A549 (cell line): ENCODE results near the gene EPS8L2. TPM values are rescaled to one million over a fixed set of nuclear protein-coding genes. Genes with fewer than 3 reads are reported as not detected.

Experiments
- ATAC-seq, 2 experiments: fragments of 200-7000 bp in 1 of 2; fragments of >200 bp in 1 of 2; cut with Nextera tagmentation in 1 of 2; cut with Tn5 transposase in 1 of 2; 3 replicates each; pipeline versions ENCODE4 v1.8.0 to v1.9.1; 2018 to 2020; ENCODE audit warnings: mild to moderate bottlenecking in 1 of 2, moderate library complexity in 1 of 2
- CTCF ChIA-PET: fragments of 300-600 bp; sonication (Branson Sonifier 250); formaldehyde crosslinking; extraction: SDS; loops from one replicate; lab custom pipeline; 2021; ENCODE audit warnings: antibody characterized with exemption, inconsistent platforms; lab: Yijun Ruan, JAX
- POLR2A ChIA-PET: fragments of 350-600 bp; formaldehyde crosslinking; extraction: SDS; loops from one replicate; lab custom pipeline; 2021; ENCODE audit warnings: antibody characterized with exemption, inconsistent platforms; lab: Yijun Ruan, JAX
- DNase-seq, 2 experiments: peaks; one replicate each; pipeline versions ENCODE4 v3.0.0 to v3.0.0-alpha.2; 2011 to 2016; ENCODE audit warnings: low read depth in 1 of 2, low spot score in 1 of 2
- FAIRE-seq: peaks from 2 replicates; lab custom pipeline; 2011; peaks lifted over from hg19 to GRCh38; lab: Jason Lieb, UNC
- H3K27ac ChIP-seq, 2 experiments: fragments of >200 bp; sonication (Bioruptor Twin); formaldehyde crosslinking; 3 replicates each; pipeline ENCODE4 v1.5.1; 2016 to 2017
- H3K4me1 ChIP-seq: fragments of >200 bp; sonication (Bioruptor Twin); formaldehyde crosslinking; 3 replicates; pipeline ENCODE4 v1.6.1; 2016
- H3K4me2 ChIP-seq: fragments of >200 bp; sonication (Bioruptor Twin); formaldehyde crosslinking; 3 replicates; pipeline ENCODE4 v1.6.1; 2016
- H3K4me3 ChIP-seq: fragments of >200 bp; sonication (Bioruptor Twin); formaldehyde crosslinking; 3 replicates; pipeline ENCODE4 v1.5.1; 2016
- H3K9me3 ChIP-seq: fragments of >200 bp; sonication (Bioruptor Twin); formaldehyde crosslinking; 3 replicates; pipeline ENCODE4 v1.6.1; 2016
- CHD4 ChIP-seq: fragments of 200-600 bp; sonication (generic); IDR thresholded peaks from 2 replicates; pipeline ENCODE4 v1.6.1; 2016; ENCODE audit warnings: antibody characterized with exemption, mild to moderate bottlenecking, borderline replicate concordance
- EP300 ChIP-seq, 2 experiments: fragments of >200 bp; sonication (Bioruptor Twin); formaldehyde crosslinking; IDR thresholded peaks; 2 replicates in 1 of 2; 3 replicates in 1 of 2; pipeline ENCODE4 v1.6.1; 2016 to 2017
- FOSL2 ChIP-seq, 2 experiments: fragments of 450-650 bp in 1 of 2; fragments of >200 bp in 1 of 2; sonication (Bioruptor Twin) in 1 of 2; formaldehyde crosslinking; IDR thresholded peaks; 2 replicates each; pipeline versions ENCODE4 v1.5.0 to v1.6.1; 2016 to 2020; ENCODE audit warnings: mild to moderate bottlenecking in 1 of 2, moderate library complexity in 1 of 2
- FOXS1 ChIP-seq: fragments of 250-450 bp; sonication (Bioruptor Pico); IDR thresholded peaks from 2 replicates; pipeline ENCODE4 v1.5.0; 2020; ENCODE audit warnings: mild to moderate bottlenecking, moderate library complexity
- GATA3 ChIP-seq: IDR thresholded peaks from 2 replicates; pipeline ENCODE4 v1.6.1; 2012; ENCODE audit warnings: borderline replicate concordance
- HDAC2 ChIP-seq: fragments of 200-600 bp; sonication (generic); IDR thresholded peaks from 2 replicates; pipeline ENCODE4 v1.6.1; 2016
- HEYL ChIP-seq: fragments of 250-450 bp; sonication (Bioruptor Pico); IDR thresholded peaks from 2 replicates; pipeline ENCODE4 v1.8.0; 2021; ENCODE audit warnings: mild to moderate bottlenecking, moderate library complexity
- HOXA7 ChIP-seq: fragments of 250-450 bp; sonication (Bioruptor Pico); IDR thresholded peaks from 2 replicates; pipeline ENCODE4 v1.5.0; 2020; ENCODE audit warnings: mild to moderate bottlenecking, moderate library complexity
- HOXB13 ChIP-seq: fragments of 250-450 bp; sonication (Bioruptor Pico); IDR thresholded peaks from 2 replicates; pipeline ENCODE4 v1.5.0; 2020; ENCODE audit warnings: low read depth, mild to moderate bottlenecking, moderate library complexity
- JUN ChIP-seq, 2 experiments: fragments of >200 bp; sonication (Bioruptor Twin); formaldehyde crosslinking; IDR thresholded peaks; 2 replicates in 1 of 2; 3 replicates in 1 of 2; pipeline ENCODE4 v1.6.1; 2016 to 2017
- KDM5A ChIP-seq: fragments of 200-600 bp; sonication (generic); IDR thresholded peaks from 2 replicates; pipeline ENCODE4 v1.6.1; 2016; ENCODE audit warnings: antibody characterized with exemption, mild to moderate bottlenecking
- MAZ ChIP-seq: fragments of 150-350 bp; IDR thresholded peaks from 2 replicates; pipeline ENCODE4 v1.6.1; 2014; ENCODE audit warnings: antibody characterized with exemption, low read depth, low read length, borderline replicate concordance
- RARB ChIP-seq: fragments of 250-450 bp; sonication (Bioruptor Pico); IDR thresholded peaks from 2 replicates; pipeline ENCODE4 v1.8.0; 2021; ENCODE audit warnings: mild to moderate bottlenecking, moderate library complexity
- RFX5 ChIP-seq: fragments of 450-650 bp; IDR thresholded peaks from 2 replicates; pipeline ENCODE4 v1.7.1; 2014; ENCODE audit warnings: antibody characterized with exemption, mild to moderate bottlenecking, moderate library complexity
- SMC3 ChIP-seq: fragments of >200 bp; sonication (Bioruptor Twin); formaldehyde crosslinking; IDR thresholded peaks from 3 replicates; pipeline ENCODE4 v1.6.1; 2018; ENCODE audit warnings: inconsistent platforms
- SREBF2 ChIP-seq: fragments of 450-650 bp; IDR thresholded peaks from 2 replicates; pipeline ENCODE4 v1.6.1; 2014; ENCODE audit warnings: mild to moderate bottlenecking, moderate library complexity
- TP53 ChIP-seq: fragments of 250-450 bp; sonication (Bioruptor Pico); IDR thresholded peaks from 2 replicates; pipeline ENCODE4 v1.5.0; 2021; ENCODE audit warnings: mild to moderate bottlenecking, moderate library complexity
- ZC3H11A ChIP-seq: fragments of 450-650 bp; IDR thresholded peaks from 2 replicates; pipeline ENCODE4 v1.6.1; 2014; ENCODE audit warnings: antibody characterized with exemption, mild to moderate bottlenecking
- ZNF302 ChIP-seq: fragments of 250-450 bp; sonication (Bioruptor Pico); IDR thresholded peaks from 2 replicates; pipeline ENCODE4 v1.9.0; 2021; ENCODE audit warnings: inconsistent platforms, mild to moderate bottlenecking, moderate library complexity
- ZSCAN20 ChIP-seq: fragments of 250-450 bp; sonication (Bioruptor Pico); IDR thresholded peaks from 2 replicates; pipeline ENCODE4 v1.8.0; 2022; ENCODE audit warnings: mild to moderate bottlenecking, moderate library complexity
- WGBS: methylation state at CpG from one replicate; pipeline ENCODE4 v1.1.6; 2017; ENCODE audit errors: missing lambda C conversion rate; 5-methylcytosine and 5-hydroxymethylcytosine counted together
- polyA plus RNA-seq, 4 experiments: library from polyadenylated mRNA; depleted of rRNA in 3 of 4; stranded (reverse); fragments of >200 nt; fragmentation: RNase III in 1 of 4; extraction: RNeasy Plus Mini Kit Qiagen cat#74134 plus additional on column Dnase treatment in 1 of 4; gene quantifications; 2 replicates in 3 of 4; 3 replicates in 1 of 4; pipeline ENCODE4 v1.2.3, GENCODE V29; 2011 to 2017
- TF ChIP-seq, protein P1 (sequence below): IDR thresholded peaks from 2 replicates; pipeline ENCODE4 v1.6.1; 2012
- TF ChIP-seq, protein P2 (sequence below): fragments of >200 bp; sonication (Bioruptor Twin); formaldehyde crosslinking; IDR thresholded peaks from 3 replicates; pipeline ENCODE4 v1.5.1; 2016
- TF ChIP-seq, protein P3 (sequence below): fragments of 200-600 bp; sonication (generic); IDR thresholded peaks from 2 replicates; pipeline ENCODE4 v1.6.1; 2016; ENCODE audit warnings: antibody characterized with exemption, mild to moderate bottlenecking, moderate library complexity
- TF ChIP-seq, protein P4 (sequence below): IDR thresholded peaks from 2 replicates; pipeline ENCODE4 v1.6.1; 2012
- TF ChIP-seq, protein P5 (sequence below): fragments of 450-650 bp; IDR thresholded peaks from 2 replicates; pipeline ENCODE4 v1.6.1; 2014; ENCODE audit warnings: antibody characterized with exemption

Gene EPS8L2
- polyA plus RNA-seq, 2 of the 4 experiments (the other 2 are of a cell fraction): 60.7 to 154 TPM

DNA sequence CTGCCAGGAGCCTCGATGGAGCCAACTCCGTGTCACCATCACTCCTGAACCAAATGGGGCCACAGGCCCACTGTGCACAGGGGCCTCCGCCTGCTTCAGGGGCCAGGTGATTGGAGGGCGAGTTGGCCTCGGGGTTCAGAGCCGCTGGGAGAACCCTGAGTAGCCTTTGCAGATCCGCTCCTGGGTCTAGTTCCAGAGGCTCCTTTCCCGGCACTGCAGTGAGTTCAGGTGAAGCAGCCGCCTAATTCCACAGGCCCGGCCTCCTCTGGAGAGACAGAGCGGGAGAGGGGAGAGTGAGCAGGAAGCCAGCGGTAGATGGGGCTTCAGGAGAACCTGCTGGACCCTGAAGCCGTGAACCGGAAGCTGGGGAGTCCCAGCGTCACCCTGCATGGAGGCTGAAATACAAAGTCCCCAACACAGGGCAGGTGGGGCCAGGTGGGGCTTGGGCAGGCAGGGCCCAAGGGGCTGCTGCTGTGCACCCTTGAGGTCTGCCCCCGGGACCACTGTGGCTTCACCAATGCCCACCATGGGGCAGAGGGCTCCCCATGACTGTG lies 46.4 kb upstream of the EPS8L2 start:
- no peak for DNase-seq
- Histone ChIP-seq H3K4me3 (no peak overlapping the region), H3K9me3 (no peaks in the 10 kb centered on the region), H3K4me1 (peaks cover 14% of the 10 kb centered on the region), H3K4me2 (no peak overlapping the region), H3K27ac (no peak overlapping the region)
- TF ChIP-seq HOXA7 (CRISPR knock-in tag) (no peak), ZC3H11A (no peak), CHD4 (no peak), GATA3 (no peak), SMC3 (no peak), SREBF2 (no peak), EP300 (IDR thresholded peaks at IDR 0.05) (no peak), HDAC2 (no peak), JUN (IDR thresholded peaks at IDR 0.05) (no peak), ZSCAN20 (CRISPR knock-in tag) (no peak), FOSL2 (IDR thresholded peaks at IDR 0.05) (no peak), FOSL2 (CRISPR knock-in tag; IDR thresholded peaks at IDR 0.05) (no peak), ZNF302 (CRISPR knock-in tag) (no peak), KDM5A (no peak), RFX5 (no peak), HOXB13 (no peak), TP53 (CRISPR knock-in tag) (no peak)
- TF ChIP-seq, protein P1, sequence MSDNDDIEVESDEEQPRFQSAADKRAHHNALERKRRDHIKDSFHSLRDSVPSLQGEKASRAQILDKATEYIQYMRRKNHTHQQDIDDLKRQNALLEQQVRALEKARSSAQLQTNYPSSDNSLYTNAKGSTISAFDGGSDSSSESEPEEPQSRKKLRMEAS: no peak
- TF ChIP-seq, protein P2, sequence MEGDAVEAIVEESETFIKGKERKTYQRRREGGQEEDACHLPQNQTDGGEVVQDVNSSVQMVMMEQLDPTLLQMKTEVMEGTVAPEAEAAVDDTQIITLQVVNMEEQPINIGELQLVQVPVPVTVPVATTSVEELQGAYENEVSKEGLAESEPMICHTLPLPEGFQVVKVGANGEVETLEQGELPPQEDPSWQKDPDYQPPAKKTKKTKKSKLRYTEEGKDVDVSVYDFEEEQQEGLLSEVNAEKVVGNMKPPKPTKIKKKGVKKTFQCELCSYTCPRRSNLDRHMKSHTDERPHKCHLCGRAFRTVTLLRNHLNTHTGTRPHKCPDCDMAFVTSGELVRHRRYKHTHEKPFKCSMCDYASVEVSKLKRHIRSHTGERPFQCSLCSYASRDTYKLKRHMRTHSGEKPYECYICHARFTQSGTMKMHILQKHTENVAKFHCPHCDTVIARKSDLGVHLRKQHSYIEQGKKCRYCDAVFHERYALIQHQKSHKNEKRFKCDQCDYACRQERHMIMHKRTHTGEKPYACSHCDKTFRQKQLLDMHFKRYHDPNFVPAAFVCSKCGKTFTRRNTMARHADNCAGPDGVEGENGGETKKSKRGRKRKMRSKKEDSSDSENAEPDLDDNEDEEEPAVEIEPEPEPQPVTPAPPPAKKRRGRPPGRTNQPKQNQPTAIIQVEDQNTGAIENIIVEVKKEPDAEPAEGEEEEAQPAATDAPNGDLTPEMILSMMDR: no peak
- ChIA-PET CTCF (interaction anchor here (0.6 to 3.5 kb wide), 4 partner anchors 37 to 84 kb away, joined by 3 to 39 read pairs (median 16); partner anchors contain the start of gene TMEM80), POLR2A (no interaction called here)
- 88% methylated on average over 15 of the region's 16 CpGs for WGBS
- ATAC-seq: no peak
- no peak for FAIRE-seq

DNA sequence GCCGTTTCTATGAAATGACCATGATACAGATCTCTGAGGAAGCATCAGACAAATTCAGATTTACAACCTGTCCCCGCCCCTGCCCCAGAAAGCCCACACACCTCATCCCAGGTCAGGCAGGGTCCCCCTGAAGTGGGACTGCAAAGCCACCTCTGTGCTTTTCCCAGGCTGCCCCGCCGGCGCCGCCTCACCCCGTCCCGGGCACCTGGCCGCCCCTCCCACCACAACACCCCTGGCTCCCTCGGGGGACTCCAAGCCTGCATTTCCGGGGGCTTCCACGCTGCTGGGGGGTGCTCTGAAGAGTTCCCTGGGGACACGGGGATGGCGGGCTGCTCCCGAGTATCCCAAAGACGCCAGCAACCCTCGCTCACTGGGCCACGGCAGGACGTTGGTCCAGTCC lies 45.8 kb upstream of the EPS8L2 start:
- 91% methylated on average over 13 of the region's 19 CpGs for WGBS
- ChIA-PET POLR2A (no interaction called here), CTCF (interaction anchor here (1.1 to 4.2 kb wide), 5 partner anchors 12 to 69 kb away, joined by 3 to 39 read pairs (median 26); partner anchors contain the start of gene TMEM80)
- Histone ChIP-seq H3K4me2 (no peak overlapping the region), H3K4me1 (peaks cover 8% of the 10 kb centered on the region), H3K9me3 (no peaks in the 10 kb centered on the region), H3K4me3 (no peak overlapping the region), H3K27ac (no peak overlapping the region)
- FAIRE-seq: no peak
- ATAC-seq: no peak
- DNase-seq: no peak
- TF ChIP-seq ZC3H11A (no peak), FOXS1 (CRISPR knock-in tag) (no peak), RARB (CRISPR knock-in tag) (no peak), HEYL (no peak), JUN (IDR thresholded peaks at IDR 0.05) (no peak), MAZ (no peak)
- TF ChIP-seq, protein P3, sequence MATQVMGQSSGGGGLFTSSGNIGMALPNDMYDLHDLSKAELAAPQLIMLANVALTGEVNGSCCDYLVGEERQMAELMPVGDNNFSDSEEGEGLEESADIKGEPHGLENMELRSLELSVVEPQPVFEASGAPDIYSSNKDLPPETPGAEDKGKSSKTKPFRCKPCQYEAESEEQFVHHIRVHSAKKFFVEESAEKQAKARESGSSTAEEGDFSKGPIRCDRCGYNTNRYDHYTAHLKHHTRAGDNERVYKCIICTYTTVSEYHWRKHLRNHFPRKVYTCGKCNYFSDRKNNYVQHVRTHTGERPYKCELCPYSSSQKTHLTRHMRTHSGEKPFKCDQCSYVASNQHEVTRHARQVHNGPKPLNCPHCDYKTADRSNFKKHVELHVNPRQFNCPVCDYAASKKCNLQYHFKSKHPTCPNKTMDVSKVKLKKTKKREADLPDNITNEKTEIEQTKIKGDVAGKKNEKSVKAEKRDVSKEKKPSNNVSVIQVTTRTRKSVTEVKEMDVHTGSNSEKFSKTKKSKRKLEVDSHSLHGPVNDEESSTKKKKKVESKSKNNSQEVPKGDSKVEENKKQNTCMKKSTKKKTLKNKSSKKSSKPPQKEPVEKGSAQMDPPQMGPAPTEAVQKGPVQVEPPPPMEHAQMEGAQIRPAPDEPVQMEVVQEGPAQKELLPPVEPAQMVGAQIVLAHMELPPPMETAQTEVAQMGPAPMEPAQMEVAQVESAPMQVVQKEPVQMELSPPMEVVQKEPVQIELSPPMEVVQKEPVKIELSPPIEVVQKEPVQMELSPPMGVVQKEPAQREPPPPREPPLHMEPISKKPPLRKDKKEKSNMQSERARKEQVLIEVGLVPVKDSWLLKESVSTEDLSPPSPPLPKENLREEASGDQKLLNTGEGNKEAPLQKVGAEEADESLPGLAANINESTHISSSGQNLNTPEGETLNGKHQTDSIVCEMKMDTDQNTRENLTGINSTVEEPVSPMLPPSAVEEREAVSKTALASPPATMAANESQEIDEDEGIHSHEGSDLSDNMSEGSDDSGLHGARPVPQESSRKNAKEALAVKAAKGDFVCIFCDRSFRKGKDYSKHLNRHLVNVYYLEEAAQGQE: no peak
- TF ChIP-seq, protein P4, sequence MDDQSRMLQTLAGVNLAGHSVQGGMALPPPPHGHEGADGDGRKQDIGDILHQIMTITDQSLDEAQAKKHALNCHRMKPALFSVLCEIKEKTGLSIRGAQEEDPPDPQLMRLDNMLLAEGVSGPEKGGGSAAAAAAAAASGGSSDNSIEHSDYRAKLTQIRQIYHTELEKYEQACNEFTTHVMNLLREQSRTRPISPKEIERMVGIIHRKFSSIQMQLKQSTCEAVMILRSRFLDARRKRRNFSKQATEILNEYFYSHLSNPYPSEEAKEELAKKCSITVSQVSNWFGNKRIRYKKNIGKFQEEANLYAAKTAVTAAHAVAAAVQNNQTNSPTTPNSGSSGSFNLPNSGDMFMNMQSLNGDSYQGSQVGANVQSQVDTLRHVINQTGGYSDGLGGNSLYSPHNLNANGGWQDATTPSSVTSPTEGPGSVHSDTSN: no peak
- TF ChIP-seq, protein P5, sequence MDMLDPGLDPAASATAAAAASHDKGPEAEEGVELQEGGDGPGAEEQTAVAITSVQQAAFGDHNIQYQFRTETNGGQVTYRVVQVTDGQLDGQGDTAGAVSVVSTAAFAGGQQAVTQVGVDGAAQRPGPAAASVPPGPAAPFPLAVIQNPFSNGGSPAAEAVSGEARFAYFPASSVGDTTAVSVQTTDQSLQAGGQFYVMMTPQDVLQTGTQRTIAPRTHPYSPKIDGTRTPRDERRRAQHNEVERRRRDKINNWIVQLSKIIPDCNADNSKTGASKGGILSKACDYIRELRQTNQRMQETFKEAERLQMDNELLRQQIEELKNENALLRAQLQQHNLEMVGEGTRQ: no peak
